Activated CD4-positive, alpha-beta T cell treated with anti-CD3 and anti-CD28 coated beads for 36 hours (primary cell): ENCODE results near the gene PM20D2. TPM values are rescaled to one million over a fixed set of nuclear protein-coding genes. Genes with fewer than 3 reads are reported as not detected.

Experiments used
- ATAC-seq: fragments of 200-7000 bp; cut with Tn5 transposase; one replicate; pipeline ENCODE4 v1.10.0; 2021; ENCODE audit warnings: mild to moderate bottlenecking, moderate library complexity
- CTCF ChIA-PET: fragments of 350-600 bp; sonication (Branson Sonifier 250); formaldehyde crosslinking; loops from one replicate; lab custom pipeline; 2021; ENCODE audit warnings: antibody characterized with exemption; lab: Charles Lee
- POLR2A ChIA-PET: fragments of 350-600 bp; sonication (Branson Sonifier 250); formaldehyde crosslinking; loops from one replicate; lab custom pipeline; 2021; ENCODE audit warnings: antibody characterized with exemption, inconsistent platforms; lab: Charles Lee
- DNase-seq: peaks from one replicate; pipeline ENCODE4 v3.0.0-alpha.2; 2020
- H3K27ac Mint-ChIP-seq: one replicate; pipeline ENCODE4 v1.8.0; 2021; ENCODE audit warnings: mixed read lengths
- H3K27me3 Mint-ChIP-seq: one replicate; pipeline ENCODE4 v1.8.0; 2021; ENCODE audit warnings: mixed read lengths
- H3K36me3 Mint-ChIP-seq: one replicate; pipeline ENCODE4 v1.8.0; 2021; ENCODE audit warnings: low read depth, mixed read lengths
- H3K4me1 Mint-ChIP-seq: one replicate; pipeline ENCODE4 v1.8.0; 2021; ENCODE audit warnings: mixed read lengths
- H3K4me3 Mint-ChIP-seq: one replicate; pipeline ENCODE4 v1.8.0; 2021; ENCODE audit warnings: mild to moderate bottlenecking, moderate library complexity, mixed read lengths
- H3K9me3 Mint-ChIP-seq: one replicate; pipeline ENCODE4 v1.8.0; 2021; ENCODE audit warnings: low read depth, mixed read lengths
- intact Hi-C, 2 experiments: fragments of 100-400 bp; cut with DNase I in 1 of 2; cut with micrococcal nuclease in 1 of 2; formaldehyde crosslinking; loops; one replicate each; pipeline versions ENCODE4 v1.14.2 to v1.15.1; 2022 to 2024; cut with DNase I, micrococcal nuclease
- total RNA-seq, 2 experiments: library from RNA; stranded (reverse); gene quantifications; one replicate each; pipeline ENCODE4 v1.2.3, GENCODE V29; 2021

The PM20D2 gene
- total RNA-seq, 2 experiments from 2014 or later: 14.1 to 17.4 TPM

- H3K27me3 Mint-ChIP-seq: peaks cover 2% of the 10 kb centered on the region
- H3K4me3 Mint-ChIP-seq: no peak overlapping the region
- CTCF ChIA-PET: interaction anchor here (0.6 to 0.8 kb wide), 2 partner anchors 53 to 181 kb away, joined by 3 read pairs; no protein-coding TSS in a partner anchor
- no peaks in the 10 kb centered on the region for H3K36me3 Mint-ChIP-seq
- intact Hi-C loops: no loop called here
- POLR2A ChIA-PET: no interaction called here
- no peaks in the 10 kb centered on the region for H3K9me3 Mint-ChIP-seq
- H3K4me1 Mint-ChIP-seq: no peaks in the 10 kb centered on the region
- DNase-seq (no peak), ATAC-seq (no peak)
- no peak overlapping the region for H3K27ac Mint-ChIP-seq
These were observed 54.9 kb downstream of the PM20D2 start for GRCh38 chr6:89200706-89201215.

DNA sequence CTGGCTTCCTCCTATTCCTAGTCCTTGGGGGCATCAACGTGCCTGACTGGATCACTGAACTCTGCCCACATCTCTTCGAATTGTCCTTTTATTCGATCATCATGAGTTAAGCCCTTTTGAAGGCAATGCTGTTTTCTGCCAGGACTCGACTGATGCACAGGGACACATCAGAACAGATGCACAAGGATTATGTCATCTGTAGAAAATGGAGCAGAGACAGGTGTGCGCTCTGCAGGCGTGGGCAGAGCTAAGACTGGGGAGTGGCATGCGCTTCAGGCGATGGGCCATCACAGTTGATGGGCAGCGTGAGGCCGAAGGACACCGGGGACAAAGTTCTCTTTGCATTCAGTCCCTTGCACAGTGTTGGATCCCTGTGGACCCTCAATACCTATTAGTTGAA, 58.2 kb downstream of the PM20D2 start:
- H3K4me1 Mint-ChIP-seq: no peaks in the 10 kb centered on the region
- no peak overlapping the region for H3K4me3 Mint-ChIP-seq
- POLR2A ChIA-PET: no interaction called here

DNA sequence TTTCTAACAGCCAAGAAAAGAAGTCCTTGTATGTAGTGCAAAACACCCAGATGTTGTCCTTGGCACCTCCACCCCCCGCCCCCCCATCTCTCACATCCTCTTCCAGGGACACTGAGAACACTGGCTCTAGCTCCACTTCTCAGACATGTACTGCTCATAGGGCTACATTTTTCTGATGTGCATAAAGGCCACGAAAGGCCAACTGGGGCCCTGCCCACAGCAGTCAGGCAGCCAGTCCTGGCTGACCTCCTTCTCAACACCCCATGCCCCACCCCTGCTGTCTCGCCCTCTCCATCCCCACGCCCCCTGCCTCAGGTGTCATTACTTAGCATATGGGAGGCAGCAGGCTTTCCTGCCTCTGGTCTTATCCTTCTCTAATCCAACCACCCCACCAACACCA, 60.0 kb downstream of the PM20D2 start:
- CTCF ChIA-PET: interaction anchor here (0.6 kb wide), 1 partner anchor 1400 kb away, joined by 3 read pairs; no protein-coding TSS in a partner anchor
- Mint-ChIP-seq H3K9me3 (no peaks in the 10 kb centered on the region), H3K36me3 (no peaks in the 10 kb centered on the region), H3K4me3 (no peak overlapping the region), H3K4me1 (no peaks in the 10 kb centered on the region), H3K27me3 (no peaks in the 10 kb centered on the region), H3K27ac (no peak overlapping the region)
- POLR2A ChIA-PET: no interaction called here
- ATAC-seq (no peak), DNase-seq (no peak)
- intact Hi-C loops: no loop called here

More for the DNA sequence above, 58.2 kb downstream of the PM20D2 start:
- no peaks in the 10 kb centered on the region for H3K36me3 Mint-ChIP-seq
- no peaks in the 10 kb centered on the region for H3K9me3 Mint-ChIP-seq
- H3K27ac Mint-ChIP-seq: no peak overlapping the region
- ATAC-seq (no peak), DNase-seq (no peak)
- CTCF ChIA-PET: interaction anchor here (1.4 kb wide), 1 partner anchor 14 kb away, joined by 4 read pairs; no protein-coding TSS in a partner anchor
- intact Hi-C loops: no loop called here
- peaks cover 1% of the 10 kb centered on the region for H3K27me3 Mint-ChIP-seq

DNA sequence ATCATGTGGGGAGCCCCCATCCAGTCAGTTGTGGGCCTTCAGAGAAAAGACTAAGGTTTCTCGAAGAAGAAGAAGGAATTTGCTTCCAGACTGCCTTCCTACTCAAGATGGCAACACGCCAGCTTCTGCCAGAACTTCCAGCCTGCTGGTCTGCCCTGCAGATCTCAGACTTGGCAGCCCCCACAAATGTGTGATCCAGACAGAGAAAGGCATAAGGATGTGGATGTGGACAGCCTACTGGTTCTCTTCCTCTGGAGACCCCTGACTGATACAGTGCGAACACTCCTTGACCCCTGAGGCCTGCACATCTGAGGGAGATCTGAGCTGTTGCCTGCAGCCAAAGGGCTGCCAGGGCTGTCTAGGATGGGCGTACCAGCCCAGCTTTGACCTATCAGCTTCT, 62.7 kb downstream of the PM20D2 start:
- intact Hi-C loops: no loop called here
- CTCF ChIA-PET: interaction anchor here (0.6 kb wide), 1 partner anchor 1344 kb away, joined by 3 read pairs; no protein-coding TSS in a partner anchor
- H3K36me3 Mint-ChIP-seq: no peaks in the 10 kb centered on the region
- no peak overlapping the region for H3K27ac Mint-ChIP-seq
- no peaks in the 10 kb centered on the region for H3K9me3 Mint-ChIP-seq
- no peak overlapping the region for H3K4me3 Mint-ChIP-seq
- ATAC-seq (no peak), DNase-seq (no peak)
- POLR2A ChIA-PET: no interaction called here
- H3K4me1 Mint-ChIP-seq: no peaks in the 10 kb centered on the region
- H3K27me3 Mint-ChIP-seq: peaks cover 4% of the 10 kb centered on the region

DNA sequence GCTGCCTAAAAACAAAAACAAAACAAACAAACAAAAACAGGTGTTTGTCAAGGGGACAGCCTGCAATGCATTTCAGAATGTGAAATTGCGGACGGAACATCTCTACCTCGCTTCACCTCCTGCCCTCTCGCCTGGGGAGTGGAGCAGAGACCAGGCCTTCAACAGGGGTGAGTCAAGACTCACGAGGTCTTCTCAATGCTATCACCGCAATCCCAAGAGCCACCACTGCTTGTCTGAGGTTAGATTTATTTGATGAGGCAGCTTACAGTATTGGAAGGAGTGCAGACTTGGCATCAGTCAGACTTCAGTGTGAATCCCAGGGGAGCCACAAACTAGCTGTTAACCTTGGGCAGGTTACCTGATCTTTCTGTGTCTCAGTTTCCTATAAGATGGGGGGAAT, 63.6 kb downstream of the PM20D2 start:
- Mint-ChIP-seq H3K27me3 (peaks cover 4% of the 10 kb centered on the region), H3K4me1 (no peaks in the 10 kb centered on the region), H3K4me3 (no peak overlapping the region), H3K27ac (no peak overlapping the region), H3K9me3 (no peaks in the 10 kb centered on the region), H3K36me3 (no peaks in the 10 kb centered on the region)
- DNase-seq (no peak), ATAC-seq (no peak)
- CTCF ChIA-PET: interaction anchor here (1.0 kb wide), 1 partner anchor 101 kb away, joined by 3 read pairs; no protein-coding TSS in a partner anchor
- intact Hi-C loops: no loop called here
- POLR2A ChIA-PET: no interaction called here

DNA sequence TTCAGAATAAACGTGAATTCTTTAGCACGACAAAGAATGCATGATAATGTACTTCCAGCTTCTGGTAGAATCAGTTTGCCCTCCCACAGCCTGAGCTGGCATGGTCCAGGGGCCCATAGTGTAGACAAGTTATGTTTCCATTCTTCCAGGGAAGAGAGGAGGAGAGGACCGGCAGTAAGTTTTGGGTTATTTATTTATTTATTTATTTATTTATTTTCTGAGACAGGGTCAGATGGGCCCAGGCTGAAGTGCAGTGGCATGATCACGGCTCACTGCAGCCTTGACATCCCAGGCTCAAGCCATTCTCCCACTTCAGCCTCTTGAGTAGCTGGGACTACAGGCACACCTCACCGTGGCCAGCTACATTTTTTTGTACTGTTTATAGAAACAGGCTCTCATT, 66.6 kb downstream of the PM20D2 start:
- intact Hi-C loops: no loop called here

GRCh38 chr6:89214197-89214596, 68.3 kb downstream of the PM20D2 start:
- peaks cover 4% of the 10 kb centered on the region for H3K27me3 Mint-ChIP-seq
- intact Hi-C loops: no loop called here
- no peak overlapping the region for H3K27ac Mint-ChIP-seq
- H3K36me3 Mint-ChIP-seq: no peaks in the 10 kb centered on the region
- ChIA-PET POLR2A (no interaction called here), CTCF (no interaction called here)
- no peak overlapping the region for H3K4me3 Mint-ChIP-seq
- no peaks in the 10 kb centered on the region for H3K4me1 Mint-ChIP-seq
- DNase-seq: no peak
- no peaks in the 10 kb centered on the region for H3K9me3 Mint-ChIP-seq
- no peak for ATAC-seq

More for the DNA sequence above, 66.6 kb downstream of the PM20D2 start:
- Mint-ChIP-seq H3K36me3 (no peaks in the 10 kb centered on the region), H3K9me3 (no peaks in the 10 kb centered on the region), H3K27me3 (peaks cover 4% of the 10 kb centered on the region), H3K4me1 (no peaks in the 10 kb centered on the region), H3K27ac (no peak overlapping the region), H3K4me3 (no peak overlapping the region)
- no peak for ATAC-seq
- ChIA-PET POLR2A (no interaction called here), CTCF (no interaction called here)
- DNase-seq: no peak

Other genes starting within 250 kb of the PM20D2 start
- gene RNGTT, start 182.4 kb upstream of the PM20D2 start, total RNA-seq: 10 to 100 TPM; 17.5 to 21.5 TPM
- gene PNRC1, start 65.3 kb upstream of the PM20D2 start, total RNA-seq: 10 to 100 TPM; 85.6 to 93.7 TPM
- gene SRSF12, start 28.0 kb upstream of the PM20D2 start, total RNA-seq: under 1 TPM; 0.26 to 0.27 TPM
- gene GABRR1, start 71.3 kb downstream of the PM20D2 start, total RNA-seq: not detected
- gene GABRR2, start 169.2 kb downstream of the PM20D2 start, total RNA-seq: under 1 TPM; 0.14 to 0.49 TPM
- 10 to 100 TPM; 18.7 to 21.7 TPM for gene UBE2J1, start 206.7 kb downstream of the PM20D2 start, total RNA-seq